GM12878 (cell line): ENCODE results near the gene DNAJC22. TPM values are rescaled to one million over a fixed set of nuclear protein-coding genes. Genes with fewer than 3 reads are reported as not detected.

Experiments
- BACH1 ChIP-seq: fragments of 450-650 bp; IDR thresholded peaks from 2 replicates; pipeline ENCODE4 v1.6.1; 2017; ENCODE audit warnings: mild to moderate bottlenecking, borderline replicate concordance
- CBX3 ChIP-seq: fragments of 200-600 bp; sonication (generic); IDR thresholded peaks from 2 replicates; pipeline ENCODE4 v1.6.1; 2016; ENCODE audit warnings: low read depth, borderline replicate concordance
- CBX5 ChIP-seq: sonication (generic); IDR thresholded peaks from 2 replicates; pipeline ENCODE4 v1.6.1; 2016; ENCODE audit warnings: low read depth, moderate library complexity, mild to moderate bottlenecking, inconsistent platforms
- CHD4 ChIP-seq: fragments of 200-600 bp; sonication (generic); IDR thresholded peaks from 2 replicates; pipeline ENCODE4 v1.6.1; 2016; ENCODE audit warnings: mild to moderate bottlenecking
- E2F4 ChIP-seq: IDR thresholded peaks from 2 replicates; pipeline ENCODE4 v1.6.1; 2012; ENCODE audit warnings: low read depth, low read length, improper control_type of control experiment
- ELK1 ChIP-seq: IDR thresholded peaks from 2 replicates; pipeline ENCODE4 v1.6.1; 2012; ENCODE audit warnings: low read depth, low read length, improper control_type of control experiment
- EZH2 ChIP-seq: IDR thresholded peaks from 2 replicates; pipeline ENCODE4 v1.6.1; 2012; ENCODE audit warnings: low read depth, mild to moderate bottlenecking, control low read depth, inconsistent platforms, low read length, borderline replicate concordance; ENCODE audit not compliant: control insufficient read depth
- FOXK2 ChIP-seq: fragments of 450-650 bp; IDR thresholded peaks from 2 replicates; pipeline ENCODE4 v1.6.1; 2017; ENCODE audit warnings: mild to moderate bottlenecking, moderate library complexity
- GATAD2B ChIP-seq: fragments of 450-650 bp; conservative IDR thresholded peaks from 2 replicates; pipeline ENCODE4 v1.6.1; 2017; ENCODE audit warnings: low read depth, mild to moderate bottlenecking, moderate library complexity
- HDAC2 ChIP-seq: fragments of 200-600 bp; sonication (generic); IDR thresholded peaks from 2 replicates; pipeline ENCODE4 v1.6.1; 2017
- IKZF1 ChIP-seq: fragments of 450-650 bp; conservative IDR thresholded peaks from 2 replicates; pipeline ENCODE4 v1.6.1; 2017; ENCODE audit warnings: antibody characterized with exemption, mild to moderate bottlenecking
- JUNB ChIP-seq: IDR thresholded peaks from 2 replicates; pipeline ENCODE4 v1.6.1; 2016; ENCODE audit warnings: antibody characterized with exemption, mild to moderate bottlenecking
- LARP7 ChIP-seq: fragments of 450-650 bp; IDR thresholded peaks from 2 replicates; pipeline ENCODE4 v1.6.1; 2017; ENCODE audit warnings: mild to moderate bottlenecking
- NR2C1 ChIP-seq: fragments of 450-650 bp; IDR thresholded peaks from 2 replicates; pipeline ENCODE4 v1.6.1; 2017; ENCODE audit warnings: antibody characterized with exemption, mild to moderate bottlenecking, moderate library complexity
- PAX8 ChIP-seq: fragments of 450-650 bp; IDR thresholded peaks from 2 replicates; pipeline ENCODE4 v1.6.1; 2017; ENCODE audit warnings: mild to moderate bottlenecking, moderate library complexity
- PML ChIP-seq: IDR thresholded peaks from 2 replicates; pipeline ENCODE4 v1.6.1; 2012; ENCODE audit warnings: low read length, inconsistent platforms
- RELB ChIP-seq: fragments of 450-650 bp; IDR thresholded peaks from 2 replicates; pipeline ENCODE4 v1.6.1; 2017; ENCODE audit warnings: low read depth, mild to moderate bottlenecking, moderate library complexity
- STAT3 ChIP-seq: IDR thresholded peaks from 2 replicates; pipeline ENCODE4 v1.6.1; 2011; ENCODE audit warnings: low read depth, low read length, improper control_type of control experiment
- polyA plus RNA-seq, 11 experiments: library from polyadenylated mRNA; depleted of rRNA in 4 of 11; unstranded in 6 of 11; stranded (reverse) in 5 of 11; fragments of >200 nt; fragmentation: Nextera tagmentation in 4 of 11; fragmentation: Illumina TruSeq in 1 of 11; extraction: Ambion mirVana in 4 of 11; extraction: Trizol in 1 of 11; gene quantifications; 1 replicate in 1 of 11; 2 replicates in 10 of 11; pipeline versions ENCODE4 v1.2.1 to v1.2.3, GENCODE V29; 2011 to 2016; ENCODE audit warnings: inconsistent platforms in 2 of 11, missing spikeins in 2 of 11, low read depth in 1 of 11
- total RNA-seq, 4 experiments: library from RNA; depleted of rRNA in 3 of 4; stranded (reverse); fragments of >200 nt in 3 of 4; fragmentation: Illumina TruSeq in 1 of 4; extraction: Trizol in 1 of 4; gene quantifications; 2 replicates each; pipeline versions ENCODE4 v1.2.1 to v1.2.3, GENCODE V29; 2013 to 2021
- TF ChIP-seq, protein P1 (sequence below): fragments of 450-650 bp; IDR thresholded peaks from 2 replicates; pipeline ENCODE4 v1.6.1; 2017; ENCODE audit warnings: mild to moderate bottlenecking, low read depth, inconsistent platforms; ENCODE audit not compliant: poor library complexity, severe bottlenecking
- TF ChIP-seq, protein P2 (sequence below), 3 experiments: IDR thresholded peaks in 2 of 3; conservative IDR thresholded peaks in 1 of 3; 2 replicates each; pipeline ENCODE4 v1.5.1; 2011; ENCODE audit warnings: low read depth in 3 of 3, low read length in 3 of 3, mild to moderate bottlenecking in 3 of 3, control low read depth in 2 of 3, moderate library complexity in 2 of 3, inconsistent platforms in 1 of 3, mixed read lengths in 1 of 3; ENCODE audit not compliant: control insufficient read depth in 2 of 3, insufficient read depth in 1 of 3; ENCODE audit errors: extremely low read depth in 1 of 3
- TF ChIP-seq, protein P3 (sequence below): fragments of 150-350 bp; IDR thresholded peaks from 2 replicates; pipeline ENCODE4 v1.6.1; 2014; ENCODE audit warnings: mild to moderate bottlenecking, low read depth, low read length

Gene DNAJC22
- total and polyA plus RNA-seq, 10 of the 15 experiments (the other 5 are each of a cell fraction or from before 2014, with no cell fraction given) = 0.06 to 0.61 (median 0.13) TPM; not detected in 3

GRCh38 chr12:49322708-49323523 lies 23.8 kb upstream of the DNAJC22 start, which contains the start of gene TROAP (continued):
- peak; percentile 95 for TF ChIP-seq RELB
- TF ChIP-seq BACH1 = 0 out of 2 replicates have a peak, but pooled peaks have one; percentile 48
- no peak for TF ChIP-seq LARP7
- no peak for TF ChIP-seq IKZF1
- TF ChIP-seq CBX5 = no peak
- TF ChIP-seq STAT3 = no peak
- TF ChIP-seq JUNB = no peak
- TF ChIP-seq CHD4 = no peak
- TF ChIP-seq NR2C1 = no peak
- TF ChIP-seq, protein P1, sequence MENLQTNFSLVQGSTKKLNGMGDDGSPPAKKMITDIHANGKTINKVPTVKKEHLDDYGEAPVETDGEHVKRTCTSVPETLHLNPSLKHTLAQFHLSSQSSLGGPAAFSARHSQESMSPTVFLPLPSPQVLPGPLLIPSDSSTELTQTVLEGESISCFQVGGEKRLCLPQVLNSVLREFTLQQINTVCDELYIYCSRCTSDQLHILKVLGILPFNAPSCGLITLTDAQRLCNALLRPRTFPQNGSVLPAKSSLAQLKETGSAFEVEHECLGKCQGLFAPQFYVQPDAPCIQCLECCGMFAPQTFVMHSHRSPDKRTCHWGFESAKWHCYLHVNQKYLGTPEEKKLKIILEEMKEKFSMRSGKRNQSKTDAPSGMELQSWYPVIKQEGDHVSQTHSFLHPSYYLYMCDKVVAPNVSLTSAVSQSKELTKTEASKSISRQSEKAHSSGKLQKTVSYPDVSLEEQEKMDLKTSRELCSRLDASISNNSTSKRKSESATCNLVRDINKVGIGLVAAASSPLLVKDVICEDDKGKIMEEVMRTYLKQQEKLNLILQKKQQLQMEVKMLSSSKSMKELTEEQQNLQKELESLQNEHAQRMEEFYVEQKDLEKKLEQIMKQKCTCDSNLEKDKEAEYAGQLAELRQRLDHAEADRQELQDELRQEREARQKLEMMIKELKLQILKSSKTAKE = no peak
- TF ChIP-seq, protein P2, sequence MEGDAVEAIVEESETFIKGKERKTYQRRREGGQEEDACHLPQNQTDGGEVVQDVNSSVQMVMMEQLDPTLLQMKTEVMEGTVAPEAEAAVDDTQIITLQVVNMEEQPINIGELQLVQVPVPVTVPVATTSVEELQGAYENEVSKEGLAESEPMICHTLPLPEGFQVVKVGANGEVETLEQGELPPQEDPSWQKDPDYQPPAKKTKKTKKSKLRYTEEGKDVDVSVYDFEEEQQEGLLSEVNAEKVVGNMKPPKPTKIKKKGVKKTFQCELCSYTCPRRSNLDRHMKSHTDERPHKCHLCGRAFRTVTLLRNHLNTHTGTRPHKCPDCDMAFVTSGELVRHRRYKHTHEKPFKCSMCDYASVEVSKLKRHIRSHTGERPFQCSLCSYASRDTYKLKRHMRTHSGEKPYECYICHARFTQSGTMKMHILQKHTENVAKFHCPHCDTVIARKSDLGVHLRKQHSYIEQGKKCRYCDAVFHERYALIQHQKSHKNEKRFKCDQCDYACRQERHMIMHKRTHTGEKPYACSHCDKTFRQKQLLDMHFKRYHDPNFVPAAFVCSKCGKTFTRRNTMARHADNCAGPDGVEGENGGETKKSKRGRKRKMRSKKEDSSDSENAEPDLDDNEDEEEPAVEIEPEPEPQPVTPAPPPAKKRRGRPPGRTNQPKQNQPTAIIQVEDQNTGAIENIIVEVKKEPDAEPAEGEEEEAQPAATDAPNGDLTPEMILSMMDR (IDR thresholded peaks at IDR 0.05 in 2 of 3, conservative IDR thresholded peaks at IDR 0.05 in 1 of 3; ENCODE audit: control insufficient read depth in 2 of 3, extremely low read depth in 1 of 3, insufficient read depth in 1 of 3, low read depth in 3 of 3, low read length in 3 of 3) = no peak
- TF ChIP-seq CBX3 = no peak
- TF ChIP-seq PML = no peak
- TF ChIP-seq GATAD2B = 0 out of 2 replicates have a peak, but pooled peaks have one; percentile 39
- no peak for TF ChIP-seq PAX8
- TF ChIP-seq FOXK2 = no peak
- TF ChIP-seq HDAC2 = peak; percentile 98
- no peak for TF ChIP-seq ELK1
- TF ChIP-seq, protein P3, sequence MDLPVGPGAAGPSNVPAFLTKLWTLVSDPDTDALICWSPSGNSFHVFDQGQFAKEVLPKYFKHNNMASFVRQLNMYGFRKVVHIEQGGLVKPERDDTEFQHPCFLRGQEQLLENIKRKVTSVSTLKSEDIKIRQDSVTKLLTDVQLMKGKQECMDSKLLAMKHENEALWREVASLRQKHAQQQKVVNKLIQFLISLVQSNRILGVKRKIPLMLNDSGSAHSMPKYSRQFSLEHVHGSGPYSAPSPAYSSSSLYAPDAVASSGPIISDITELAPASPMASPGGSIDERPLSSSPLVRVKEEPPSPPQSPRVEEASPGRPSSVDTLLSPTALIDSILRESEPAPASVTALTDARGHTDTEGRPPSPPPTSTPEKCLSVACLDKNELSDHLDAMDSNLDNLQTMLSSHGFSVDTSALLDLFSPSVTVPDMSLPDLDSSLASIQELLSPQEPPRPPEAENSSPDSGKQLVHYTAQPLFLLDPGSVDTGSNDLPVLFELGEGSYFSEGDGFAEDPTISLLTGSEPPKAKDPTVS = no peak
- peak; percentile 99 for TF ChIP-seq E2F4
- no peak for TF ChIP-seq EZH2
